ENCODE measurements around the gene CCDC88B.
"Not testable (repeated sequence)": the region's sequence is repeated elsewhere in the genome, so short reads cannot be mapped to it uniquely, and the experiment has no call there.

The CCDC88B gene

GRCh38 chr11:64304316-64305072, 35.5 kb upstream of the CCDC88B start:
- DNase-seq (ENCODE audit: low spot score), result peak; percentile 89

GRCh38 chr11:64305075-64305690, 34.8 kb upstream of the CCDC88B start, which contains the start of gene ESRRA:
TSS of gene ESRRA (plus strand) at chr11:64305524. CDS start at chr11:64307180, 1,656 bp downstream.
- DNase-seq (ENCODE audit: low spot score), result peak; percentile 100

- DNase-seq (ENCODE audit: low spot score), result no peak
Observed at GRCh38 chr11:64305691-64306562, 34.1 kb upstream of the CCDC88B start.

GRCh38 chr11:64306563-64306875, 33.5 kb upstream of the CCDC88B start:
- no peak for DNase-seq (ENCODE audit: low spot score)

- no peak for DNase-seq (ENCODE audit: low spot score)
Observed at GRCh38 chr11:64306876-64307622, 33.0 kb upstream of the CCDC88B start.

GRCh38 chr11:64307795-64308194, 32.2 kb upstream of the CCDC88B start:
- not testable (repeated sequence) for DNase-seq (ENCODE audit: low spot score)

GRCh38 chr11:64312947-64313346, 27.1 kb upstream of the CCDC88B start:
- no peak for DNase-seq (ENCODE audit: low spot score)

GRCh38 chr11:64313491-64314145, 26.4 kb upstream of the CCDC88B start:
- no peak for DNase-seq (ENCODE audit: low spot score)

- DNase-seq (ENCODE audit: low spot score), result no peak
Observed at GRCh38 chr11:64314146-64314804, 25.7 kb upstream of the CCDC88B start.

- DNase-seq (ENCODE audit: low spot score), result no peak
Observed at GRCh38 chr11:64314805-64315561, 25.0 kb upstream of the CCDC88B start.

GRCh38 chr11:64315667-64316526, 24.1 kb upstream of the CCDC88B start:
- not testable (repeated sequence) for DNase-seq (ENCODE audit: low spot score)

GRCh38 chr11:64316672-64317324, 23.2 kb upstream of the CCDC88B start:
- DNase-seq (ENCODE audit: low spot score), result no peak

GRCh38 chr11:64317325-64317960, 22.6 kb upstream of the CCDC88B start, which contains the start of gene TRMT112:
TSS of gene TRMT112 (minus strand) at chr11:64317559. CDS start at chr11:64317526, 33 bp downstream.
- DNase-seq (ENCODE audit: low spot score), result peak; percentile 90

GRCh38 chr11:64317961-64318765, 21.8 kb upstream of the CCDC88B start, which contains the start of gene PRDX5:
TSS of gene PRDX5 (plus strand) at chr11:64318121. CDS start at chr11:64318216, 95 bp downstream.
- DNase-seq (ENCODE audit: low spot score), result peak; percentile 98

- no peak for DNase-seq (ENCODE audit: low spot score)
Observed at GRCh38 chr11:64318766-64319761, 20.9 kb upstream of the CCDC88B start.

- DNase-seq (ENCODE audit: low spot score), result no peak
Observed at GRCh38 chr11:64320556-64320955, 19.4 kb upstream of the CCDC88B start.
